Trophoblast cell (in vitro differentiated cells and primary cell): ENCODE data around the gene EPB42.
"Not testable (repeated sequence)": the region's sequence is repeated elsewhere in the genome, so short reads cannot be mapped to it uniquely, and the experiment has no call there.

ENCODE experiments used
- DNase-seq, 2 donors: peaks; one replicate each; pipeline ENCODE4 v3.0.0-alpha.2; 2016
- H2AFZ ChIP-seq: 2 replicates; pipeline ENCODE4 v1.6.1; 2013; ENCODE audit warnings: low read length, moderate library complexity, mild to moderate bottlenecking; ENCODE audit not compliant: insufficient read depth, poor library complexity
- H2AK5ac ChIP-seq: 2 replicates; pipeline ENCODE4 v1.6.1; 2013; ENCODE audit warnings: mild to moderate bottlenecking, low read length
- H2BK120ac ChIP-seq: 2 replicates; pipeline ENCODE4 v1.6.1; 2013; ENCODE audit warnings: low read length, mild to moderate bottlenecking, moderate library complexity; ENCODE audit not compliant: insufficient read depth, poor library complexity
- H2BK12ac ChIP-seq: 2 replicates; pipeline ENCODE4 v1.6.1; 2013; ENCODE audit warnings: mild to moderate bottlenecking, low read length, moderate library complexity
- H2BK5ac ChIP-seq: 2 replicates; pipeline ENCODE4 v1.6.1; 2013; ENCODE audit warnings: low read length, low read depth, moderate library complexity, mild to moderate bottlenecking; ENCODE audit not compliant: poor library complexity
- H3K14ac ChIP-seq: 2 replicates; pipeline ENCODE4 v1.6.1; 2013; ENCODE audit warnings: mild to moderate bottlenecking, low read length
- H3K18ac ChIP-seq: 2 replicates; pipeline ENCODE4 v1.6.1; 2013; ENCODE audit warnings: mild to moderate bottlenecking, low read length
- H3K23ac ChIP-seq: 2 replicates; pipeline ENCODE4 v1.6.1; 2013; ENCODE audit warnings: low read length
- H3K27ac ChIP-seq: 2 replicates; pipeline ENCODE4 v1.5.1; 2013; ENCODE audit warnings: low read depth, mild to moderate bottlenecking, inconsistent platforms, low read length, moderate library complexity
- H3K27me3 ChIP-seq: 2 replicates; pipeline ENCODE4 v1.6.1; 2013; ENCODE audit warnings: inconsistent platforms, mild to moderate bottlenecking, low read length, moderate library complexity; ENCODE audit not compliant: insufficient read depth
- H3K36me3 ChIP-seq, 2 experiments: 1 replicate in 1 of 2; 2 replicates in 1 of 2; pipeline ENCODE4 v1.6.1; 2013; ENCODE audit warnings: low read length in 2 of 2, mild to moderate bottlenecking in 2 of 2, moderate library complexity in 1 of 2; ENCODE audit not compliant: insufficient read depth in 2 of 2, control insufficient read depth in 1 of 2
- H3K4ac ChIP-seq: 2 replicates; pipeline ENCODE4 v1.6.1; 2013; ENCODE audit warnings: low read depth, mild to moderate bottlenecking, low read length, moderate library complexity
- H3K4me1 ChIP-seq, 2 experiments: 1 replicate in 1 of 2; 2 replicates in 1 of 2; pipeline ENCODE4 v1.6.1; 2013; ENCODE audit warnings: low read length in 2 of 2, mild to moderate bottlenecking in 2 of 2, moderate library complexity in 1 of 2; ENCODE audit not compliant: insufficient read depth in 2 of 2, control insufficient read depth in 1 of 2
- H3K4me2 ChIP-seq: 2 replicates; pipeline ENCODE4 v1.6.1; 2013; ENCODE audit warnings: inconsistent platforms, mild to moderate bottlenecking, low read length, moderate library complexity
- H3K4me3 ChIP-seq: 2 replicates; pipeline ENCODE4 v1.5.1; 2013; ENCODE audit warnings: mild to moderate bottlenecking, low read depth, low read length, inconsistent platforms
- H3K79me1 ChIP-seq: one replicate; pipeline ENCODE4 v1.6.1; 2013; ENCODE audit warnings: low read length
- H3K79me2 ChIP-seq: 2 replicates; pipeline ENCODE4 v1.6.1; 2013; ENCODE audit warnings: low read length, mild to moderate bottlenecking; ENCODE audit not compliant: control insufficient read depth, insufficient read depth, poor library complexity
- H3K9ac ChIP-seq: 2 replicates; pipeline ENCODE4 v1.6.1; 2013; ENCODE audit warnings: mild to moderate bottlenecking, low read length
- H3K9me3 ChIP-seq: 2 replicates; pipeline ENCODE4 v1.6.1; 2013; ENCODE audit warnings: low read depth, mild to moderate bottlenecking, control low read depth, inconsistent platforms, low read length; ENCODE audit not compliant: insufficient read depth
- H4K12ac ChIP-seq: 2 replicates; pipeline ENCODE4 v1.6.1; 2013; ENCODE audit warnings: low read depth, mild to moderate bottlenecking, low read length, moderate library complexity
- H4K8ac ChIP-seq: 2 replicates; pipeline ENCODE4 v1.6.1; 2013; ENCODE audit warnings: low read depth, mild to moderate bottlenecking, low read length, moderate library complexity
- H4K91ac ChIP-seq: one replicate; pipeline ENCODE4 v1.6.1; 2013; ENCODE audit warnings: low read depth, mild to moderate bottlenecking, low read length, moderate library complexity
- WGBS: extraction: QIAGEN DNeasy Blood & Tissue Kit; methylation state at CpG from one replicate; pipeline ENCODE4 v1.1.7; 2013; ENCODE audit warnings: missing lambda C conversion rate; ENCODE audit not compliant: insufficient read length, insufficient coverage; ENCODE audit errors: extremely low coverage; 5-methylcytosine and 5-hydroxymethylcytosine counted together

EPB42 gene

GRCh38 chr15:43184407-43185124, 36.3 kb downstream of the EPB42 start:
- no peak overlapping the region for H2BK5ac ChIP-seq
- DNase-seq, result no peak

GRCh38 chr15:43183270-43183669, 37.5 kb downstream of the EPB42 start:
- H3K9ac ChIP-seq, result no peak overlapping the region
- H3K14ac ChIP-seq, result no peak overlapping the region
- H3K27ac ChIP-seq, result no peak overlapping the region
- no peak overlapping the region for H3K23ac ChIP-seq
- H2AFZ ChIP-seq, result no peak overlapping the region
- no peak overlapping the region for H4K91ac ChIP-seq
- peaks cover 4% of the 10 kb centered on the region for H3K79me2 ChIP-seq
- peaks cover 5 to 9% of the 10 kb centered on the region in 2 experiments for H3K36me3 ChIP-seq
- no peak overlapping the region for H3K4me2 ChIP-seq
- H2BK5ac ChIP-seq, result no peak overlapping the region
- no peak overlapping the region for H4K12ac ChIP-seq
- H3K79me1 ChIP-seq, result peaks cover 4% of the 10 kb centered on the region
- no peaks in the 10 kb centered on the region for H3K27me3 ChIP-seq
- no peak overlapping the region for H2BK120ac ChIP-seq
- no peaks in the 10 kb centered on the region for H3K9me3 ChIP-seq
- H3K4ac ChIP-seq, result no peak overlapping the region
- no peak overlapping the region for H4K8ac ChIP-seq
- H3K18ac ChIP-seq, result no peak overlapping the region
- peaks cover 0 to 5% of the 10 kb centered on the region in 2 experiments for H3K4me1 ChIP-seq
- no peak overlapping the region for H2BK12ac ChIP-seq
- H3K4me3 ChIP-seq, result no peak overlapping the region
- no CpG with 5 or more reads among the region's 3 CpGs for WGBS
- H2AK5ac ChIP-seq, result no peak overlapping the region
- DNase-seq, result no peak

More at GRCh38 chr15:43184407-43185124, 36.3 kb downstream of the EPB42 start:
- Histone ChIP-seq H3K18ac (no peak overlapping the region), H3K9me3 (no peaks in the 10 kb centered on the region), H2BK120ac (no peak overlapping the region), H3K9ac (no peak overlapping the region), H2AK5ac (no peak overlapping the region), H4K91ac (no peak overlapping the region), H3K14ac (no peak overlapping the region), H2AFZ (no peak overlapping the region), H3K36me3 (peaks cover 7 to 9% of the 10 kb centered on the region in 2 experiments), H3K79me2 (peaks cover 4% of the 10 kb centered on the region), H3K27ac (no peak overlapping the region), H3K4me1 (peaks cover 0 to 5% of the 10 kb centered on the region in 2 experiments), H3K4ac (no peak overlapping the region), H4K8ac (peak overlapping the region; percentile 68), H4K12ac (no peak overlapping the region), H3K4me3 (peak overlapping the region; percentile 91), H3K27me3 (no peaks in the 10 kb centered on the region), H2BK12ac (no peak overlapping the region), H3K23ac (no peak overlapping the region), H3K4me2 (peak overlapping the region; percentile 95), H3K79me1 (peaks cover 4% of the 10 kb centered on the region)
- WGBS, result no CpG with 5 or more reads among the region's 9 CpGs

GRCh38 chr15:43177147-43177546, 43.7 kb downstream of the EPB42 start:
- not testable (repeated sequence) for H3K4me1 ChIP-seq, H2AK5ac ChIP-seq, H3K9me3 ChIP-seq, H3K23ac ChIP-seq, H3K4ac ChIP-seq, DNase-seq, H3K18ac ChIP-seq, H3K79me2 ChIP-seq, H2BK120ac ChIP-seq, H2BK12ac ChIP-seq, H4K12ac ChIP-seq, H3K4me3 ChIP-seq, H4K8ac ChIP-seq, H3K27ac ChIP-seq, H3K79me1 ChIP-seq, H2BK5ac ChIP-seq, H2AFZ ChIP-seq, H3K4me2 ChIP-seq, H3K14ac ChIP-seq, H4K91ac ChIP-seq, H3K27me3 ChIP-seq, H3K9ac ChIP-seq
- peaks cover 8 to 10% of the 10 kb centered on the region in 2 experiments for H3K36me3 ChIP-seq
- WGBS, result no CpG with 5 or more reads among the region's 2 CpGs

DNA sequence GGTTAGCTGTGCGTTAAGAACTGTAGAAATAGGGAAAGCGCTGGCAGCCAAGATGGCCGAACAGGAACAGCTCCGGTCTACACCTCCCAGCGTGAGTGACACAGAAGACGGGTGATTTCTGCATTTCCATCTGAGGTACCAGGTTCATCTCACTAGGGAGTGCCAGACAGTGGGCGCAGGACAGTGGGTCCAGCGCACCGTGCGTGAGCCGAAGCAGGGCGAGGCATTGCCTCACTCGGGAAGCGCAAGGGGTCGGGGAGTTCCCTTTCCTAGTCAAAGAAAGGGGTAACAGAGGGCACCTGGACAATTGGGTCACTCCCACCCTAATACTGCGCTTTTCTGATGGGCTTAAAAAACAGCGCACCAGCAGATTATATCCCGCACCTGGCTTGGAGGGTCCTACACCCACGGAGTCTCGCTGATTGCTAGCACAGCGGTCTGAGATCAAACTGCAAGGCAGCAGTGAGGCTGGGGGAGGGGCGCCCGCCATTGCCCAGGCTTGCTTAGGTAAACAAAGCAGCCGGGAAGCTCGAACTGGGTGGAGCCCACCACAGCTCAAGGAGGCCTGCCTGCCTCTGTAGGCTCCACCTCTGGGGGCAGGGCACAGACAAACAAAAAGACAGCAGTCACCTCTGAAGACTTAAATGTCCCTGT, 45.0 kb downstream of the EPB42 start:
- H3K4ac ChIP-seq, H3K9me3 ChIP-seq, H3K27me3 ChIP-seq, H2BK120ac ChIP-seq, H3K14ac ChIP-seq, H3K23ac ChIP-seq, DNase-seq, H3K9ac ChIP-seq, H2AFZ ChIP-seq, H4K91ac ChIP-seq, H2BK12ac ChIP-seq, H3K18ac ChIP-seq, H2AK5ac ChIP-seq, H4K12ac ChIP-seq, H3K27ac ChIP-seq, H3K79me2 ChIP-seq, H3K79me1 ChIP-seq, H4K8ac ChIP-seq, H3K4me2 ChIP-seq, H2BK5ac ChIP-seq, H3K4me1 ChIP-seq, H3K4me3 ChIP-seq: not testable (repeated sequence)
- H3K36me3 ChIP-seq, result peaks cover 9 to 10% of the 10 kb centered on the region in 2 experiments
- WGBS, result no CpG with 5 or more reads among the region's 25 CpGs
